GM19438 (cell line): ENCODE measurements around the gene NACC2.

ENCODE experiments used
- ATAC-seq: cut with Tn5 transposase; IDR thresholded peaks from one replicate; pipeline ENCODE4 v1.9.1; 2021; ENCODE audit warnings: low read depth; ENCODE audit not compliant: unreplicated experiment

NACC2 gene

GRCh38 chr9:135985889-135986288 is 109.2 kb downstream of the NACC2 start:
- no peak for ATAC-seq

GRCh38 chr9:135985459-135985774 is 109.7 kb downstream of the NACC2 start:
- no peak for ATAC-seq

- ATAC-seq = no peak
Measured at GRCh38 chr9:135984072-135984710, 110.9 kb downstream of the NACC2 start.

DNA sequence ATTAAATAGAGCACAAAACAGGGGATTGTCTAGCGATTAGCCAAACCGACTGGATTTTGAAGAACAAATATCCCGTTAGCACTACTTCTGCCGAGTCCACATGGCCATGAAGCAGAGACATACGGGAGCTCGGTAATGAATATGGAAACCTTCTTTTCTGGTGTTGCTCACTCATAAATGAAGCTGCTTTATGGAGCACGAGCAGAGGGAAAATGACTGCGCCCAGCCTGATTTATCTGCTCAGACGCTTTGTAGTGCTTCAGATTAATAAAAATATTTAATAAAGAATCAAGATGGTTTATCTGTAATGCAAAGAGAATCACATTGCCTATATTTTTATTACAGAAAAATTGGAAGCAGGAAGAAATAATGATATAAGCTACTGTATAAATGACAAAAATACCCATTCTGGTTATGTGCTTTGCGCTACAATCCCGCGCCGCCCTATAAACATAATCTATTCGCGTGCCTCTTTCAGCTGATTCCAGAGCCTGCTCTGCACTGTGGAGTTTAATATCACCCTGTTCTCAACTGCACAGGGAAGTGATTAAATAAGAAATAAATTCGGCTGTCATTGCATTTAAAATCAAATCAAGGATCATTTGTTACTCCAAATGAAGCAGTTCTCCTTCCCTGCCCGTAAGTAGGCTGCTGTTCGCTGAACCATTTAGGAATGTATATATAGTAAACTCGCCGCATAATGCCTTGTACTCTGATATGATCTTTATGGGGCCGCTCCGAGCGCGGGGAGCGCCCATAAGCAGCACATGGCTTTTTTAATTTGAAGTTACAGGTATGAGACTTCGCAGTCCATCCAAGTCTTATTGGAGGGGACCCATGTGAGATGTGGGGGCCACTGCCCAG is 111.6 kb downstream of the NACC2 start:
- no peak for ATAC-seq

GRCh38 chr9:135982499-135983207 is 112.4 kb downstream of the NACC2 start:
- no peak for ATAC-seq

DNA sequence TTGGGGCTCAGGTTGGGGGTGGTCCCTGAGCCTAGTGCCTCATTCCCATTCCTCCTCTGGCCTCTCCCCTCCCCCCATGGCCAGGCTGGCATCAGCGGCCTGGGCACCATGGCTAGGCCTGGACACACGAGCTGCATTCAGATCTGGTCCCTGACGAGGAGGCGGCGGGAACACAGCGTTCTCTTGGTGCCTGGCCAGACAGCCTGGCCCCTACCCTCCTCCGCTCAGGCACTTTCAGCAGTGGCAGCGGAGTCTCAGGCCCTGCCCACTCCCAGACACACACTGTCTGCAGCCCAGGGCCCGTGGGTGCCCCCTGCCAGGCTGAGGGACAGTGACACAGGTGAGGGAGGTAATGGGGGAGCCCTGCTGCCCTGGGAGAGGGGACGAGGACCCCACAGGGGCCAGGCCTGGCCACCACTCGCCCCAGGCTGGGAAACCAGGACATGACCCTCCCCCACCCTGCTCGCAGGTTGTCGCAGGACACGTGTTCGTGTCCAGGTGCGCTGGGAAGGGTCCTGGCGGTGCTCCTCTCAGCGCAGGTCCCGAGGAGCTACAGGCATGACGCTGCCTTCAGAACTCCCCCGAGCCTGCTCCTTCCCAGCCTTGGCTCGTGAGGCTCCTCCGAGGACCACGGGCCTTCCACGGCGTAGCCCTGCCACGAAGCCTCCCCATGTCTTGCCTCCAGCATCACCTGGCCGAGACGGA is 114.0 kb downstream of the NACC2 start:
- no peak for ATAC-seq

- ATAC-seq = no peak
Measured at GRCh38 chr9:135979547-135980166, 115.4 kb downstream of the NACC2 start.

DNA sequence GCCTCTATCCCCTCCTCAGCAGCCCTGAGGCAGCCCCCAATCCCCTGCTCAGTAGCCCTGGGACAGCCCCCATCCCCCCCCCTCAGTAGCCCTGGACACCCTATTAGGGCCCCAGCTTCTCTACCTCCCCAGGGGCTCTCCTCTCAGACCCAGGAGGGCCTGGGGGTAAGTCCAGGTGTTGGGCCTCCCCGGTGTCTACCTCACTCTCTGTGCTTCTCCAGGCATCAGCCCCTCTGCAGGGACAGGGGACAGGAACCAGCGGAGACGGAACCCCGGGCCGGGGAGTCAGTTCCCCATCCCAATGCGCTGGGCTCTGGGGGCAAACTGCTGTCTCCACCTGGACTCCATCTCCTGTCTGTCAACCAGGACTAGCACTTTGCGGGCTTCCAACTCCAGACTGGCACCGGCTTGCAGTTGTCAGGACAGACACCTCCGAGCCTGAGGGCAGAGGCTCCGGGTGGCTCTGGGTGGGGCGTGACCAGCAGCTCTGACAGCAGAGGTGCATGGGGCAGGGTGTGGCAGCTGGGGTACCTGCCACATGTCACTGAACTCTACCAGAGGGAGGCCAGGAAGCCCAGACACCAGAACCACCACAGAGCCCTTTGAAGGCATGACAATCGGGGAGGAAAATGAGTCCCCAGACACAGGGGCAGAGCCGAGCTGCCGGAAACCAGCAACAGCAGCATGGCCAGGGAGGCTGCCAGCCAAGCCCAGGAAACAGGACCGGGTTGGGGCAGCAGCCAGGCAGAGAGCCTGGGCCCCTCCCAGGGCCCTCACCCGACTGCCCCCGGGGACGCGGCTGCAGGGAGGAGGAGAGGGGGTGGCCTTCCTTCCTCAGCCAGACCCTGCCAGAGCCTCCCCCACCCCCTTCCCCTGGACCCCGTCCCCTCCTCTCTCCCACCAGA is 116.2 kb downstream of the NACC2 start:
- no peak for ATAC-seq

DNA sequence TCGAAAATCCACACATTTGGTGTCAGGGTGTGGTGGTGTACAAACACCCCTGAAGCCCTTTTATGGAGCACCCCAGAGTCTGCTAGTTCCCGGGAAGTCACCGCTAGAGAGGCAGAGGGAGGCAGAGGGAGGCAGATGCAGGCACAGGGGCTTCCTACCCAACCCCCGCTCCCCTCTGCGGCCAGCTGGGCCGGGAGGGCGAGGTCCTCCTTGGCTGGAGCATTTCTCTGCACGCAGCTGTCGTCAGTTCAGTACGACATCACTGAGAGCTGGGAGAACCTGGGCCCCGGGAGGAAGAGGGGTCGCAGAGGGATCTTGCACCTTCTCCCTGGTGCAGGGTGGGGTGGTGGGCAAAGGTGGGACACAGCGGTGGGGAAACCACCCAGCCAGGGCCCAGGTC is 118.1 kb downstream of the NACC2 start:
- no peak for ATAC-seq

- ATAC-seq = no peak
Measured at GRCh38 chr9:135976531-135976930, 118.6 kb downstream of the NACC2 start.

DNA sequence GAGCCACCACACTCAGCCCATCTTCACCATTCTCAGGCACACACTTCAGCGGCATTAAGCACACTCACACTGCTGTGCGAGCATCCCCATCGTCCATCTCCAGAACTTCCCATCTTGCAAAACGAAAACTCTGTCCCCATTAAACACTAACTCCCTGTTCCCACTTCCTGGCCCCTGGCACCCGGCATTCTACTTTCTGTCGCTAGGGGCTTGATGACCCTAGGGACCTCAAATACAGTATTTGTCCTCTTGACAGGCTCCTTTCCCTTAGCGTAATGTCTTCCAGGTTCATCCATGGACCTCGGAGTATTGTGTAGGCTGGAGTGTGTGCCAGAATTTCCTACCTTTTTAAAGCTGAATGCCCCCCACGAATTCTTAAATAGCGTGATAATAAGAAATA is 119.3 kb downstream of the NACC2 start:
- no peak for ATAC-seq

DNA sequence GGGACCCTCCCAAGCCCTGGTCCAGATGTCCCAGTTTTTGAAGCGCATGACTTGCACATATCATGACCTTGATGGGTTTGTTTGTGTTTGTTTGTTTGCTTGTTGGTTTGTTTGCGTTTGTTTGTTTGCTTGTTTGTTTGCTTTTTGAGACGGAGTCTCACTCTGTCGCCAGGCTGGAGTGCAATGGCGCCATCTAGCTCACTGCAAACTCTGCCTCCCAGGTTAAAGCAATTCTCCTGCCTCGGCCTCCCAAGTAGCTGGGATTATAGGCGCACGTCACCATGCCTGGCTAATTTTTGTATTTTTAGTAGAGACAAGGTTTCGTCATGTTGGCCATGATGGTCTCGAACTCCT is 120.9 kb downstream of the NACC2 start:
- ATAC-seq = no peak

- ATAC-seq = no peak
Measured at GRCh38 chr9:135973277-135974219, 121.5 kb downstream of the NACC2 start.

- no peak for ATAC-seq
Measured at GRCh38 chr9:135971892-135972291, 123.2 kb downstream of the NACC2 start.

DNA sequence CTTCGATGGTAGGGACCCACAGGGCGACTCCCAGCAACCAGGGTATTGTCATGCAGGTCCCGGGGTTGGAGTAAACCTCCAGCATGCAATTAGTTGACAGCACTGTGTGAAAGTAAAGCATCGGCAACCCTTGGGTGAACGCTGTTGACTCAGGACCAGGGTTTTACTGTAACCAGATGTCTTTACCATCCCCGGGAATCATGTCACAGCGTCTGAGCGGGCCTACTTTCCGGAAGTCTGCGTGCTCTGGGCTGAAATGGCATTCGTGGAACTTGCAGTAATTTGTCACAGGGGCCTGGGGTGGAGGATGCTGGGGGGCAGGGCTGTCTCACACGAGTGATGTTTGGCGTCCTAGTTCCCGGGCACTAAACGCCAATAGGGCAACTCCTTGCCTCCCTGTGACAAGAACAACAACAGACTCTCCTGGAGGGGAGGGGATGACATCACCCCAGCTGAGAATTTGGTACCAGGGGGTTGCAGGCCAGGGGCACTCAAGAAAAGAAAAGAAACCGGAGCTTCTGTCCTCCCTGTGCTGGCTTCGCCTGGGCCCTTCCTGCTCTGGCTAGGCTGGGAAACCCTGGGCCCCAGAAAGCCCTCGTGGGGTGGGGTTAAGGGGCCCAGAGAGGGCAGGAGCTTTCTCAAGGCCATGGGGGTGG is 123.8 kb downstream of the NACC2 start:
- ATAC-seq = no peak

DNA sequence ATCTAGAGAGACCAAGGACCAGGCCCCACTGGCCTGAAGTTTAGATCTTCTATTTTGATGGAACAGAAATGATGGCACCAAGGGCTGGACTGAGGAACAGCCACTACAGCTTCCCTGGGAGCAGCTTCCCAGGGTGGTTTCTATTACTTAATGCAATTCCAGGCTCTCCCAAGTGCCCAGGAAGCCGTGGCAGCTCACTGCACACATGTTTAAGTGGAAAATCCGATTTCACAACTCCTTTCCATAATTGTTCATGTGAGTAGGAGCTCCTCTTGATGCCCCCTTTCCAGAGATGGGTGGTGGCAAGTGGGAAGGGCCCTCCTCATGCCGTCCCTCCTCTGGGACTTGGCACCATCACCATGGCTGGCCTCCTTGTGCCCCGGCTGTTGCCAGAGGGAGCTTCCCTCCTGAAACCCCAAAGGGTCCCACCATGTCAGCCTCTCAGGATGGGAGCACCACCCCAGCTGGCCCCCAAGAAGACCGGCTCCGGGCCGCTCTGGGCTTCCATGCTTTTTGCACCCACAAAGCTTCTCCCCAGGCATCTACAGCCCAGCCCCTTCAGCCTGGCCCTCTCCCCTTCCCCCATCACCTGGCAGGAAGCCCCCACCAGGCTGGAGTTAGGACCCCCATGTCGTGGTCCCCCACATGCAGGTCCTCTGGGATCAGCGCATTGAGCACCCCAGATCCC is 124.8 kb downstream of the NACC2 start:
- ATAC-seq = no peak

DNA sequence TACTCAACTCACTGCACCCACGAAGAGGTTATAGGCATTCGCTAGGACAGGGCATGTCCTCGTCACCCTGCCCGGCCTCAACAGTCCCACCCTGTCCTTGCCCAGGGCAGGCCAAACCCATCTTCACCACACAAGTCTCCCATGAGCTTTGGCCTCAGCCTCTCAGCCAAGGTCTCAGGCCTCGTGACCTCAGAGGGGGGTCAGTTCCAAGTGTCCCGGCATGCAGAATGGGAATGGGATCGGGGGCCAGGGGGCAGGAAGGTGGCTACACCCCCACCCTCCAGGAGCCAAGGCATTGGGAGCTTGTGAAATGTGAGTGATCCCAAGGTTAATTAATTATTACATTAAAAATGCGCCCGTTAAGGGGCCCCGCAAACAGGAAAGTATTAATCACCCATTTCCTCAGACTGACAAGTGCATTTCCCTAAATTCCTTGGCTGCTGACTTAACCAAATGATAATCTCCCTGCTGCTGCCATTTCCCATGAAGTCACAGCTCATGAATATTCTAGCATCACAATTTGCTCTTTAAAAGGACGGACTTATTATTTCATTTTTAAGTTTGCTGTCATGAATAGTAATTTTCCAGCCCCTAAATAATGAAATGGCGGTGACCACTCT is 125.9 kb downstream of the NACC2 start:
- ATAC-seq = no peak
